ENCODE measurements around the gene DIABLO. TPM values are rescaled to one million over a fixed set of nuclear protein-coding genes. Genes with fewer than 3 reads are reported as not detected.

The DIABLO gene
- polyA plus RNA-seq, 1 of the 3 experiments (the other 2 are of a cell fraction), result 78.9 TPM

DNA sequence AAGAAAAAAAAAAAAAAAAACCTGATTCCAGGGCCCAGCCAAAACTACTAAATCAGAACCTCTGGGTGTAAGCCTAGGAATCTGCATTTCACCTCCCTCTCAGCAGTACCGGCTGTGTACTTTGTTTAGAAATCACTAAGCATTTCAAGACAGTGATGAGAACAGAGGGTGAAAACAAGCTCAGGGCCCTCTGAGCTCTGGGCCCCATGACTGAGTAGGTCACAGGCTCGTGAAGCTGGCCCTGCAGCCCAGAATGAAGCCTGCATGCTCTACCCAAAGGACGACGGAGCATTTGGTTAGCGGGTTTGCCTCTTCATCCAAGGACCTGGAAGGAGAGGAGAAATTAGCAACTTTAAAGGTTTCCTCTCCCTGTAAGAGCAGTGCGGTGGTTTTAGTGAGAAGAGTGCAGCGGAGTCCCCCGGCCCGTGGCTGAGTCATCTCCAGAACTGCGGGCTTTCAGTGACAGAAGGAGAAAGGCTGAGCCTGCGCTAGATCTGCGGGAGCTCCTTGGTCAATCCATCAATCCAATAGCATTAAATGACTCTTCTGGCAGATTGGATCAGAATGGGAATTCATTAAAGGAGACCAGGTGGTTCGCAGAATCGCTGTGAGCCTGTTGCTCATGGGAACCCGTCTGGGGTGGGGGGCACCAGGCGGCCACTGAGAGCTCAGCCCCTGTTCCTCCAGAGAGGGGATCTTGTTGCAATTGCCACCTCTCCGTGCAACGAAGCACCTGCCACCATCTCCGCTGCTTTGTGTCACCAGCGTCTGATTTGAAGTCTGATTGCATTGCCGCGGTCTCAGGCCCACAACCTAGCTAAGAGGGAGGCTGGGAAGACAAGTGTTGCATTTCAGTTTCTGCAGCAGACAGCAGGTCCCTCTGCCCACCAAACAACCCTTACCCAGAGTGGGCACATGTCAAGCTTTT, 59.2 kb downstream of the DIABLO start:
- Histone ChIP-seq H3K4me1 (ENCODE audit: control insufficient read depth in 1 of 2, insufficient read depth in 2 of 2, low read depth in 1 of 2, low read length in 1 of 2) (no peaks in the 10 kb centered on the region), H3K4me2 (no peak overlapping the region), H3F3A (replicated peaks; ENCODE audit: insufficient read depth) (no peaks in the 10 kb centered on the region), H3K36me3 (replicated peaks in 1 of 2; ENCODE audit: control insufficient read depth in 1 of 2, insufficient read depth in 2 of 2, low read length in 1 of 2) (no peaks in the 10 kb centered on the region), H3K4me3 (ENCODE audit: low read depth in 2 of 2, low read length in 1 of 2) (no peak overlapping the region), H3K9ac (no peak overlapping the region), H3K9me2 (no peaks in the 10 kb centered on the region), H3K27ac (ENCODE audit: low read depth in 2 of 2, low read length in 1 of 2) (no peak overlapping the region), H3K27me3 (ENCODE audit: insufficient read depth) (no peaks in the 10 kb centered on the region), H3K79me2 (ENCODE audit: insufficient read depth) (no peaks in the 10 kb centered on the region), H2AFZ (ENCODE audit: low read depth) (no peak overlapping the region), H4K20me1 (ENCODE audit: insufficient read depth) (no peaks in the 10 kb centered on the region), H3K9me3 (no peaks in the 10 kb centered on the region)
- CTCF ChIA-PET, result interaction anchor here (0.5 to 1.5 kb wide), 6 partner anchors 10 to 189 kb away, joined by 3 to 5 read pairs (median 3); partner anchors contain the start of gene LRRC43
- no peak for DNase-seq
- POLR2A ChIA-PET, result no interaction called here
- WGBS (ENCODE audit: low lambda C conversion rate), result 84% methylated on average over 22 of the region's 22 CpGs
- TF ChIP-seq, protein P1, sequence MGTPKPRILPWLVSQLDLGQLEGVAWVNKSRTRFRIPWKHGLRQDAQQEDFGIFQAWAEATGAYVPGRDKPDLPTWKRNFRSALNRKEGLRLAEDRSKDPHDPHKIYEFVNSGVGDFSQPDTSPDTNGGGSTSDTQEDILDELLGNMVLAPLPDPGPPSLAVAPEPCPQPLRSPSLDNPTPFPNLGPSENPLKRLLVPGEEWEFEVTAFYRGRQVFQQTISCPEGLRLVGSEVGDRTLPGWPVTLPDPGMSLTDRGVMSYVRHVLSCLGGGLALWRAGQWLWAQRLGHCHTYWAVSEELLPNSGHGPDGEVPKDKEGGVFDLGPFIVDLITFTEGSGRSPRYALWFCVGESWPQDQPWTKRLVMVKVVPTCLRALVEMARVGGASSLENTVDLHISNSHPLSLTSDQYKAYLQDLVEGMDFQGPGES (IDR thresholded peaks at IDR 0.05; ENCODE audit: low read depth, low read length), result no peak
- TF ChIP-seq, protein P2, sequence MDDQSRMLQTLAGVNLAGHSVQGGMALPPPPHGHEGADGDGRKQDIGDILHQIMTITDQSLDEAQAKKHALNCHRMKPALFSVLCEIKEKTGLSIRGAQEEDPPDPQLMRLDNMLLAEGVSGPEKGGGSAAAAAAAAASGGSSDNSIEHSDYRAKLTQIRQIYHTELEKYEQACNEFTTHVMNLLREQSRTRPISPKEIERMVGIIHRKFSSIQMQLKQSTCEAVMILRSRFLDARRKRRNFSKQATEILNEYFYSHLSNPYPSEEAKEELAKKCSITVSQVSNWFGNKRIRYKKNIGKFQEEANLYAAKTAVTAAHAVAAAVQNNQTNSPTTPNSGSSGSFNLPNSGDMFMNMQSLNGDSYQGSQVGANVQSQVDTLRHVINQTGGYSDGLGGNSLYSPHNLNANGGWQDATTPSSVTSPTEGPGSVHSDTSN (IDR thresholded peaks at IDR 0.05), result no peak
- TF ChIP-seq POLR2AphosphoS5 (IDR thresholded peaks at IDR 0.05; ENCODE audit: low read depth, low read length) (no peak), FOXM1 (IDR thresholded peaks at IDR 0.05; ENCODE audit: low read depth) (no peak), SMC3 (IDR thresholded peaks at IDR 0.05; ENCODE audit: low read depth, low read length) (no peak), TEAD4 (IDR thresholded peaks at IDR 0.05; ENCODE audit: borderline replicate concordance, insufficient read depth) (no peak), YY1 (IDR thresholded peaks at IDR 0.05; ENCODE audit: low read depth) (no peak), RAD21 (IDR thresholded peaks at IDR 0.05; ENCODE audit: low read length) (no peak), SIN3A (IDR thresholded peaks at IDR 0.05; ENCODE audit: borderline replicate concordance, low read depth, low read length) (no peak), MEF2A (IDR thresholded peaks at IDR 0.05; ENCODE audit: borderline replicate concordance, low read depth) (no peak), RCOR1 (IDR thresholded peaks at IDR 0.05; ENCODE audit: low read length) (no peak), FOXJ3 (CRISPR knock-in tag; IDR thresholded peaks at IDR 0.05) (no peak), EZH2phosphoT487 (IDR thresholded peaks at IDR 0.05; ENCODE audit: borderline replicate concordance, low read depth) (no peak), RXRA (IDR thresholded peaks at IDR 0.05; ENCODE audit: borderline replicate concordance, low read depth) (no peak), GATA2 (CRISPR knock-in tag; IDR thresholded peaks at IDR 0.05) (no peak), TCF12 (IDR thresholded peaks at IDR 0.05) (no peak)
- TF ChIP-seq, protein P3, sequence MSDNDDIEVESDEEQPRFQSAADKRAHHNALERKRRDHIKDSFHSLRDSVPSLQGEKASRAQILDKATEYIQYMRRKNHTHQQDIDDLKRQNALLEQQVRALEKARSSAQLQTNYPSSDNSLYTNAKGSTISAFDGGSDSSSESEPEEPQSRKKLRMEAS (IDR thresholded peaks at IDR 0.05; ENCODE audit: low read depth), result no peak
- TF ChIP-seq, protein P4, sequence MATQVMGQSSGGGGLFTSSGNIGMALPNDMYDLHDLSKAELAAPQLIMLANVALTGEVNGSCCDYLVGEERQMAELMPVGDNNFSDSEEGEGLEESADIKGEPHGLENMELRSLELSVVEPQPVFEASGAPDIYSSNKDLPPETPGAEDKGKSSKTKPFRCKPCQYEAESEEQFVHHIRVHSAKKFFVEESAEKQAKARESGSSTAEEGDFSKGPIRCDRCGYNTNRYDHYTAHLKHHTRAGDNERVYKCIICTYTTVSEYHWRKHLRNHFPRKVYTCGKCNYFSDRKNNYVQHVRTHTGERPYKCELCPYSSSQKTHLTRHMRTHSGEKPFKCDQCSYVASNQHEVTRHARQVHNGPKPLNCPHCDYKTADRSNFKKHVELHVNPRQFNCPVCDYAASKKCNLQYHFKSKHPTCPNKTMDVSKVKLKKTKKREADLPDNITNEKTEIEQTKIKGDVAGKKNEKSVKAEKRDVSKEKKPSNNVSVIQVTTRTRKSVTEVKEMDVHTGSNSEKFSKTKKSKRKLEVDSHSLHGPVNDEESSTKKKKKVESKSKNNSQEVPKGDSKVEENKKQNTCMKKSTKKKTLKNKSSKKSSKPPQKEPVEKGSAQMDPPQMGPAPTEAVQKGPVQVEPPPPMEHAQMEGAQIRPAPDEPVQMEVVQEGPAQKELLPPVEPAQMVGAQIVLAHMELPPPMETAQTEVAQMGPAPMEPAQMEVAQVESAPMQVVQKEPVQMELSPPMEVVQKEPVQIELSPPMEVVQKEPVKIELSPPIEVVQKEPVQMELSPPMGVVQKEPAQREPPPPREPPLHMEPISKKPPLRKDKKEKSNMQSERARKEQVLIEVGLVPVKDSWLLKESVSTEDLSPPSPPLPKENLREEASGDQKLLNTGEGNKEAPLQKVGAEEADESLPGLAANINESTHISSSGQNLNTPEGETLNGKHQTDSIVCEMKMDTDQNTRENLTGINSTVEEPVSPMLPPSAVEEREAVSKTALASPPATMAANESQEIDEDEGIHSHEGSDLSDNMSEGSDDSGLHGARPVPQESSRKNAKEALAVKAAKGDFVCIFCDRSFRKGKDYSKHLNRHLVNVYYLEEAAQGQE (IDR thresholded peaks at IDR 0.05; ENCODE audit: low read depth, low read length), result no peak
- TF ChIP-seq, protein P5, sequence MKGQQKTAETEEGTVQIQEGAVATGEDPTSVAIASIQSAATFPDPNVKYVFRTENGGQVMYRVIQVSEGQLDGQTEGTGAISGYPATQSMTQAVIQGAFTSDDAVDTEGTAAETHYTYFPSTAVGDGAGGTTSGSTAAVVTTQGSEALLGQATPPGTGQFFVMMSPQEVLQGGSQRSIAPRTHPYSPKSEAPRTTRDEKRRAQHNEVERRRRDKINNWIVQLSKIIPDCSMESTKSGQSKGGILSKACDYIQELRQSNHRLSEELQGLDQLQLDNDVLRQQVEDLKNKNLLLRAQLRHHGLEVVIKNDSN (IDR thresholded peaks at IDR 0.05; ENCODE audit: borderline replicate concordance, low read depth), result no peak
- TF ChIP-seq, protein P6, sequence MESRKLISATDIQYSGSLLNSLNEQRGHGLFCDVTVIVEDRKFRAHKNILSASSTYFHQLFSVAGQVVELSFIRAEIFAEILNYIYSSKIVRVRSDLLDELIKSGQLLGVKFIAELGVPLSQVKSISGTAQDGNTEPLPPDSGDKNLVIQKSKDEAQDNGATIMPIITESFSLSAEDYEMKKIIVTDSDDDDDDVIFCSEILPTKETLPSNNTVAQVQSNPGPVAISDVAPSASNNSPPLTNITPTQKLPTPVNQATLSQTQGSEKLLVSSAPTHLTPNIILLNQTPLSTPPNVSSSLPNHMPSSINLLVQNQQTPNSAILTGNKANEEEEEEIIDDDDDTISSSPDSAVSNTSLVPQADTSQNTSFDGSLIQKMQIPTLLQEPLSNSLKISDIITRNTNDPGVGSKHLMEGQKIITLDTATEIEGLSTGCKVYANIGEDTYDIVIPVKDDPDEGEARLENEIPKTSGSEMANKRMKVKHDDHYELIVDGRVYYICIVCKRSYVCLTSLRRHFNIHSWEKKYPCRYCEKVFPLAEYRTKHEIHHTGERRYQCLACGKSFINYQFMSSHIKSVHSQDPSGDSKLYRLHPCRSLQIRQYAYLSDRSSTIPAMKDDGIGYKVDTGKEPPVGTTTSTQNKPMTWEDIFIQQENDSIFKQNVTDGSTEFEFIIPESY (IDR thresholded peaks at IDR 0.05; ENCODE audit: borderline replicate concordance, low read depth), result no peak
